ENCODE data around the gene STON1.

STON1 gene

GRCh38 chr2:48600204-48600813 lies 70.4 kb downstream of the STON1 start:
- TF ChIP-seq YY1 (IDR thresholded peaks at IDR 0.05; ENCODE audit: low read depth): no peak
- peak; percentile 90 for TF ChIP-seq RAD21 (IDR thresholded peaks at IDR 0.05; ENCODE audit: low read depth)

DNA sequence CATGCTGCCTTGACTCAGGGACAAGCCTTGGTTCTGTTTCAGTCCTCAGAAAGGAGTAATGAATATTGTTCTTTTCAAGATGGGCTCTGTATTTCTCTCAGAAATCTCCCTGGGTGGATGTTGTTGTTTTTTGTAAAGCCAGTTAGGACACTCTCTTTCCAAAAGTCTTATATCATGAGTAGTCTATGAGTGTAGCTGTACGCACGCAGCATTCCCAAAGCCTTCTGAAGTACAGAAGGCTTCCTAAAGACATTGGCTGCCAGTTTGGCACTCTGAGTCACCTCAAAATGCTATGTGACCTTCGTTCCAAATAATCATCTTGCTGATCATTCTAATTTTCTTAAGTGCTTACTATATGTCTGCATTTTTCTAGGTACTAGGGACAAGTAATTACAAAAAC lies 71.0 kb downstream of the STON1 start:
- TF ChIP-seq NFIC (IDR thresholded peaks at IDR 0.05): no peak
- TF ChIP-seq TAF1 (IDR thresholded peaks at IDR 0.05; ENCODE audit: low read depth): no peak
- no peak for TF ChIP-seq EGR1 (IDR thresholded peaks at IDR 0.05)
- TF ChIP-seq ZBTB7A (IDR thresholded peaks at IDR 0.05; ENCODE audit: low read depth): no peak
- TF ChIP-seq EP300 (IDR thresholded peaks at IDR 0.05; ENCODE audit: borderline replicate concordance): no peak
- TF ChIP-seq CEBPB (IDR thresholded peaks at IDR 0.05): no peak
- TF ChIP-seq MAX (IDR thresholded peaks at IDR 0.05): no peak
- TF ChIP-seq YY1 (IDR thresholded peaks at IDR 0.05; ENCODE audit: low read depth): no peak
- no peak for TF ChIP-seq TCF12 (IDR thresholded peaks at IDR 0.05; ENCODE audit: low read depth)
- TF ChIP-seq REST (IDR thresholded peaks at IDR 0.05; ENCODE audit: low read depth): no peak
- TF ChIP-seq TEAD4 (IDR thresholded peaks at IDR 0.05): no peak
- no peak for TF ChIP-seq RAD21 (IDR thresholded peaks at IDR 0.05; ENCODE audit: low read depth)
- no peak for TF ChIP-seq USF1 (IDR thresholded peaks at IDR 0.05)

- TF ChIP-seq NFIC (IDR thresholded peaks at IDR 0.05) (no peak), RAD21 (IDR thresholded peaks at IDR 0.05; ENCODE audit: low read depth) (peak; percentile 77)
Observed at GRCh38 chr2:48601349-48601748, 71.4 kb downstream of the STON1 start.

DNA sequence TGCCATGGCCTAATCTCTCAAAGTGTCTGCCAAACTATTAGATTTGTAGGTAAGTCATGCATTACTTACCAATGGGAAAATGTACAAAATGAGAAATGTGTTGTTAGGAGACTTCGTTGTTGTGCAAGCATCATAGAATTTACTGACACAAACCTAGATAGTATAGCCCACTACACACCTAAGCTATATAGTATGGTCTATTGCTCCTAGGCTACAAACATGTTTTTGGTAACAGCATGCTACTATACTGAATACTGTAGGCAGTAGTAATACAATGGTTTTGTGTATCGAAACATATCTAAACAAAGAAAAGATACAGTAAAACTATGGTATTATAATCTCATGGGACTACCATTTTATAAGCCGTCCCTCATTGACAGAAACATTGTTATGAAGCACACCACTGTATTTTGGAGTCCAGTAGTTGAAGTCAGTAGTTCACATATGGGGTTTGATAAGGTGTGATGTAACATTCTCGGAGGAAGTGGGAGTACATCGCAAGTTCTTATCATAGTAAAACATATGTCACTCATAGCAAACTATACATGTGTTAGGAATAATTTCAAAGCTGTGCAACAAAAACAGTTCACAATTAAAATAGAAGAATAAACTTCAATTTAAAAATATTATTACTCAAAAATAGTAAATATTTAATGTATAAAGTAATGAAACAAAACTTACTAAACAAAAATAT lies 75.7 kb downstream of the STON1 start:
- no peak for TF ChIP-seq CEBPB (IDR thresholded peaks at IDR 0.05)
- TF ChIP-seq USF1 (IDR thresholded peaks at IDR 0.05): no peak
- no peak for TF ChIP-seq EP300 (IDR thresholded peaks at IDR 0.05; ENCODE audit: borderline replicate concordance)
- no peak for TF ChIP-seq TCF12 (IDR thresholded peaks at IDR 0.05; ENCODE audit: low read depth)
- TF ChIP-seq NFIC (IDR thresholded peaks at IDR 0.05): no peak
- no peak for TF ChIP-seq FOXM1 (IDR thresholded peaks at IDR 0.05; ENCODE audit: borderline replicate concordance, low read depth)
- no peak for TF ChIP-seq CREB1 (IDR thresholded peaks at IDR 0.05; ENCODE audit: low read depth)
- no peak for TF ChIP-seq YY1 (IDR thresholded peaks at IDR 0.05; ENCODE audit: low read depth)
- no peak for TF ChIP-seq TEAD4 (IDR thresholded peaks at IDR 0.05)
- no peak for TF ChIP-seq RAD21 (IDR thresholded peaks at IDR 0.05; ENCODE audit: low read depth)
- no peak for TF ChIP-seq EGR1 (IDR thresholded peaks at IDR 0.05)
- no peak for TF ChIP-seq ZBTB7A (IDR thresholded peaks at IDR 0.05; ENCODE audit: low read depth)

DNA sequence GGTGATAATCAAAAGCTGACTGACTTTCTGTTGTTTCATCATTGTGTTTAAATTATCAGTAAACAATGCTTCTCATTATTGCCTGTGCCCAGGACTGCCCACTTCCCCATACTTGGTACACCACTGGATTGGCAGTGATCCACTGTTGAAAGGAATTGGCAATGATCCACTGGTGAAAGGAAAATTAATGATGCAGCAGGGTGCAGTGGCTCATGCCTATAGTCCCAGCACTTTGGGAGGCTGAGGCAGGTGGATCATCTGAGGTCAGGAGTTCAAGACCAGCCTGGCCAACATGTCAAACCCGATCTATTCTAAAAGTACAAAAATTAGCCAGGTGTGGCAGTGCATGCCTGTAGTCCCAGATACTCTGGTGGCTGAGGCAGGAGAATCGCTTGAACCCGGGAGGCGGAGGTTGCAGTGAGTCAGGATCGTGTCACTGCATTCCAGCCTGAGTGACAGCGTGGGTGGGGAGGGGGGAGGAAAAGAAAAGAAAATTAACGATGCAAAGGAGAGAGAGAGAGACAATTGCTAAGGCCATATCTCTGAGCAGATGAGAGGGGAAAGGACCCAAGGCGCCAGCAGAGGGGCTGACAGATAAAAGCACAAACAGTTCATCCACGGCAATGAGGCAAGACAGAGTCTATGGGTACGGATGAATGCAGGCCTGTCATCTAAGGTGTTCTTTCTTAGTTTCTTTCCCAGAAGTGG lies 77.5 kb downstream of the STON1 start:
- TF ChIP-seq NFIC (IDR thresholded peaks at IDR 0.05) (0 out of 2 replicates have a peak, but pooled peaks have one; percentile 23), EP300 (IDR thresholded peaks at IDR 0.05; ENCODE audit: borderline replicate concordance) (no peak), RAD21 (IDR thresholded peaks at IDR 0.05; ENCODE audit: low read depth) (no peak)

DNA sequence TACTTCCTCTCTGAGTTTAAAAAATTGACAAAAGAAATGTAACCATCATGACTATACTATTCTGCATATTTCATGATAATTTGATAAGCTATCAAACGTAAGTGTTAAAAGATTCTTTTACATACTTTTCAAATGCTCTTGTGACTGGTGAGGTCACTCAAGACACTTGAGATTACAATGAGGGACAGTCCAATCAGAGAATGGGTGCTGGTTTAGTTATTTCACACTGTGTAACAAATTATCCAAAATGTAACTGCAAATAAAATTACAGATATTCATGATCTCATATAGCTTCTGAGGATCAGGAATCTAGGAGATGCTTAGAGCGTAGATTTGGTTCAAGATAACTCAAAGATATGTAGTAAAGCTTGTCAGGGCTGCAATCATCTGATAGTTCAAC lies 83.3 kb downstream of the STON1 start:
- no peak for TF ChIP-seq CREB1 (IDR thresholded peaks at IDR 0.05; ENCODE audit: low read depth)
- no peak for TF ChIP-seq NFIC (IDR thresholded peaks at IDR 0.05)
- no peak for TF ChIP-seq TEAD4 (IDR thresholded peaks at IDR 0.05)
- TF ChIP-seq EGR1 (IDR thresholded peaks at IDR 0.05): no peak

DNA sequence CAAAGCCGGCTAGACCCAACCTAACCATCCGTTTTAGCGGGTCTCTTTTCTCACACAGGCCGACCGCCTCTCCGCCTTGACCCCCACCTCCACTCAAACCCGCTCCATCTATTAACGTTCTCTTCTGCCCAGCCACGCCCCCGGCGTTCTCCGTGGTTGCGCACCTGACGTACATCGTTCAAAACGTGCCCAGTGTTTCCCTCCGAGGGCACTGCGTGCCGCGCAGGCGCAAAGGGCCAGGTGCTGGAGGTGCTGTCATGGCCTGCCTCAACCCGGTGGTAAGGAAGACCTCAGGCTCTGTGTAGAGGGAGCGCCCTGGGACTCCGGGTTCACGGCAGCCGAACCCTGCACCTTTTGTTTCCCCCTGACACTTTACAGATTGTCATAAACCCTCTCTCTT lies 87.7 kb downstream of the STON1 start, which contains the start of gene GTF2A1L:
Gene GTF2A1L, plus strand, starts transcription at position 239 of the 400 bp plus-strand sequence. Its CDS starts 19 bp downstream, at position 258.
- TF ChIP-seq FOXM1 (IDR thresholded peaks at IDR 0.05; ENCODE audit: borderline replicate concordance, low read depth) (no peak), TEAD4 (IDR thresholded peaks at IDR 0.05) (no peak), TCF12 (IDR thresholded peaks at IDR 0.05; ENCODE audit: low read depth) (no peak), ZBTB7A (IDR thresholded peaks at IDR 0.05; ENCODE audit: low read depth) (no peak), EP300 (IDR thresholded peaks at IDR 0.05; ENCODE audit: borderline replicate concordance) (no peak), TAF1 (IDR thresholded peaks at IDR 0.05; ENCODE audit: low read depth) (no peak), NFIC (IDR thresholded peaks at IDR 0.05) (no peak), CREB1 (IDR thresholded peaks at IDR 0.05; ENCODE audit: low read depth) (no peak), USF1 (IDR thresholded peaks at IDR 0.05) (no peak), MAX (IDR thresholded peaks at IDR 0.05) (no peak), CEBPB (IDR thresholded peaks at IDR 0.05) (no peak)
